Measurements from ENCODE around the gene AAR2.

- TF ChIP-seq POLR2AphosphoS5 (IDR thresholded peaks at IDR 0.05; ENCODE audit: low read depth, low read length) (no peak), TAF1 (IDR thresholded peaks at IDR 0.05; ENCODE audit: borderline replicate concordance, low read depth, low read length) (no peak), POLR2A (IDR thresholded peaks at IDR 0.05; ENCODE audit: low read depth, low read length) (no peak)
Measured at GRCh38 chr20:36301359-36302119, 65.3 kb downstream of the AAR2 start.

Measured in GM12892 (cell line).